ENCODE data around the gene CCER1. TPM values are rescaled to one million over a fixed set of nuclear protein-coding genes. Genes with fewer than 3 reads are reported as not detected.

Gene CCER1
- total and polyA plus RNA-seq, 9 of the 15 experiments (the other 6 are each of a cell fraction or from before 2014, with no cell fraction given), result not detected

- POLR2A ChIA-PET, result no interaction called here
- Histone ChIP-seq H3K9me1 (ENCODE audit: control insufficient read depth, insufficient read depth, low read length) (no peaks in the 10 kb centered on the region), H3K9ac (ENCODE audit: insufficient read depth in 1 of 2, low read depth in 2 of 2, low read length in 2 of 2) (no peak overlapping the region), H3K4me1 (replicated peaks in 1 of 2; ENCODE audit: control insufficient read depth in 2 of 2, insufficient read depth in 2 of 2, low read length in 2 of 2) (peaks cover 0 to 10% of the 10 kb centered on the region in 2 experiments; a peak in 1 of 5 replicates), H3K36me3 (ENCODE audit: control insufficient read depth, insufficient read depth, low read length) (no peaks in the 10 kb centered on the region), H4K20me1 (replicated peaks; ENCODE audit: control insufficient read depth, insufficient read depth, low read length) (no peaks in the 10 kb centered on the region), H3K27me3 (ENCODE audit: control insufficient read depth in 2 of 2, insufficient read depth in 2 of 2, low read length in 2 of 2) (no peaks in the 10 kb centered on the region), H3K79me2 (ENCODE audit: control insufficient read depth, insufficient read depth, low read length) (no peaks in the 10 kb centered on the region), H3K4me2 (ENCODE audit: insufficient read depth, low read length) (no peak overlapping the region), H3K9me3 (replicated peaks; ENCODE audit: control insufficient read depth, insufficient read depth, low read depth, low read length) (no peaks in the 10 kb centered on the region), H3K4me3 (no peak overlapping the region), H3K27ac (ENCODE audit: extremely low read depth, low read depth, low read length) (no peak overlapping the region), H2AFZ (ENCODE audit: low read depth, low read length) (no peak overlapping the region)
- BruUV-seq (replicated peaks), result no TSS peak
- in situ Hi-C loops (cut with MboI) (loop anchor here (25.0 kb wide), 2 partner anchors 1686 to 1939 kb away; no protein-coding TSS in a partner anchor), intact Hi-C loops (cut with micrococcal nuclease) (no loop called here)
- CTCF ChIA-PET (ENCODE audit: low intra/inter-chr PET ratio), result no interaction called here
- FAIRE-seq, result no peak
- no peak for DNase-seq (ENCODE audit: extremely low read depth in 1 of 4, low spot score in 3 of 4)
- no peak for ATAC-seq
- TF ChIP-seq MAFG (tag; conservative IDR thresholded peaks at IDR 0.05) (peak; percentile 82), ZNF316 (IDR thresholded peaks at IDR 0.05) (peak; percentile 59), CHD4 (IDR thresholded peaks at IDR 0.05; ENCODE audit: insufficient read depth, insufficient replicate concordance, low read depth, low read length, poor library complexity, severe bottlenecking) (no peak), C11orf30 (IDR thresholded peaks at IDR 0.05; ENCODE audit: low read depth) (peak; percentile 32; the same call in 1 of the 2 replicates)
These were observed 3.4 kb downstream of the CCER1 start for GRCh38 chr12:90951432-90952105.

- Histone ChIP-seq H3K4me3 (no peak overlapping the region), H3K27me3 (ENCODE audit: control insufficient read depth in 2 of 2, insufficient read depth in 2 of 2, low read length in 2 of 2) (no peaks in the 10 kb centered on the region), H4K20me1 (replicated peaks; ENCODE audit: control insufficient read depth, insufficient read depth, low read length) (no peaks in the 10 kb centered on the region), H2AFZ (ENCODE audit: low read depth, low read length) (peak overlapping the region; percentile 72), H3K79me2 (ENCODE audit: control insufficient read depth, insufficient read depth, low read length) (no peaks in the 10 kb centered on the region), H3K4me2 (ENCODE audit: insufficient read depth, low read length) (no peak overlapping the region; the same call in 1 of the 2 replicates), H3K27ac (ENCODE audit: extremely low read depth, low read depth, low read length) (no peak overlapping the region), H3K9me1 (ENCODE audit: control insufficient read depth, insufficient read depth, low read length) (no peaks in the 10 kb centered on the region), H3K9ac (ENCODE audit: insufficient read depth in 1 of 2, low read depth in 2 of 2, low read length in 2 of 2) (no peak overlapping the region), H3K9me3 (replicated peaks; ENCODE audit: control insufficient read depth, insufficient read depth, low read depth, low read length) (no peaks in the 10 kb centered on the region), H3K4me1 (replicated peaks in 1 of 2; ENCODE audit: control insufficient read depth in 2 of 2, insufficient read depth in 2 of 2, low read length in 2 of 2) (no peaks in the 10 kb centered on the region), H3K36me3 (ENCODE audit: control insufficient read depth, insufficient read depth, low read length) (no peaks in the 10 kb centered on the region)
- FAIRE-seq (no peak), DNase-seq (ENCODE audit: extremely low read depth in 1 of 4, low spot score in 3 of 4) (no peak), ATAC-seq (no peak)
- intact Hi-C loops (cut with micrococcal nuclease), result loop anchor here (10.0 kb wide), 1 partner anchor 1473 kb away; no protein-coding TSS in a partner anchor
- ChIA-PET POLR2A (interaction anchor here (0.7 kb wide), 1 partner anchor 317 kb away, joined by 3 read pairs; no protein-coding TSS in a partner anchor), CTCF (ENCODE audit: low intra/inter-chr PET ratio) (no interaction called here)
- in situ Hi-C loops (cut with MboI), result loop anchor here (25.0 kb wide), 1 partner anchor 1486 kb away; no protein-coding TSS in a partner anchor
- BruUV-seq (replicated peaks), result no TSS peak
- WGBS (ENCODE audit: insufficient coverage, low coverage, missing lambda C conversion rate), result 7% methylated on average over 7 of the region's 7 CpGs
- TF ChIP-seq ESRRB (CRISPR knock-in tag; IDR thresholded peaks at IDR 0.05; ENCODE audit: borderline replicate concordance), result no peak
- no peak for TF ChIP-seq MIER1 (IDR thresholded peaks at IDR 0.05; ENCODE audit: low read depth)
- TF ChIP-seq BRF2 (IDR thresholded peaks at IDR 0.05; ENCODE audit: borderline replicate concordance, insufficient read depth, insufficient read length), result no peak
- no peak for TF ChIP-seq ZNF76 (CRISPR knock-in tag; IDR thresholded peaks at IDR 0.05; ENCODE audit: borderline replicate concordance)
These were observed 7.1 kb downstream of the CCER1 start for GRCh38 chr12:90947869-90948268.

Data from K562 (cell line).